Measurements from ENCODE around the gene PRSS50. TPM values are rescaled to one million over a fixed set of nuclear protein-coding genes. Genes with fewer than 3 reads are reported as not detected.

PRSS50 gene
- total RNA-seq, 2 experiments from 2014 or later, result not detected

GRCh38 chr3:46673151-46674030 is 44.3 kb downstream of the PRSS50 start:
- no peak for TF ChIP-seq CTCF (IDR thresholded peaks at IDR 0.05)
- intact Hi-C loops (cut with micrococcal nuclease), result no loop called here
- no peaks in the 10 kb centered on the region for H3K27me3 Mint-ChIP-seq
- DNase-seq (no peak), ATAC-seq (no peak)
- no peak overlapping the region for H3K27ac Mint-ChIP-seq
- H3K9me3 Mint-ChIP-seq, result no peaks in the 10 kb centered on the region
- H3K4me1 Mint-ChIP-seq (ENCODE audit: low read depth), result no peaks in the 10 kb centered on the region
- ChIA-PET POLR2A (interaction anchor here (0.5 kb wide), 1 partner anchor 23 kb away, joined by 3 read pairs; no protein-coding TSS in a partner anchor), CTCF (interaction anchor here (0.8 kb wide), 1 partner anchor 185 kb away, joined by 3 read pairs; no protein-coding TSS in a partner anchor)
- no peak overlapping the region for H3K4me3 Mint-ChIP-seq
- H3K36me3 Mint-ChIP-seq (ENCODE audit: low read depth), result no peaks in the 10 kb centered on the region

- no peak for TF ChIP-seq CTCF (IDR thresholded peaks at IDR 0.05)
These were observed 45.3 kb downstream of the PRSS50 start for GRCh38 chr3:46672349-46672695.

GRCh38 chr3:46671541-46672348 is 45.9 kb downstream of the PRSS50 start:
- no peaks in the 10 kb centered on the region for H3K36me3 Mint-ChIP-seq (ENCODE audit: low read depth)
- no peak overlapping the region for H3K4me3 Mint-ChIP-seq
- H3K27ac Mint-ChIP-seq, result no peak overlapping the region
- ChIA-PET CTCF (interaction anchor here (0.9 kb wide), 1 partner anchor 46 kb away, joined by 3 read pairs; the partner anchor contains the start of gene PRSS50), POLR2A (no interaction called here)
- no peaks in the 10 kb centered on the region for H3K4me1 Mint-ChIP-seq (ENCODE audit: low read depth)
- TF ChIP-seq CTCF (IDR thresholded peaks at IDR 0.05), result no peak
- ATAC-seq (no peak), DNase-seq (no peak)
- no peaks in the 10 kb centered on the region for H3K9me3 Mint-ChIP-seq
- H3K27me3 Mint-ChIP-seq, result no peaks in the 10 kb centered on the region
- intact Hi-C loops (cut with micrococcal nuclease), result no loop called here

More at GRCh38 chr3:46672349-46672695, 45.3 kb downstream of the PRSS50 start:
- Mint-ChIP-seq H3K27me3 (no peaks in the 10 kb centered on the region), H3K27ac (no peak overlapping the region), H3K36me3 (ENCODE audit: low read depth) (no peaks in the 10 kb centered on the region), H3K9me3 (no peaks in the 10 kb centered on the region), H3K4me1 (ENCODE audit: low read depth) (no peaks in the 10 kb centered on the region), H3K4me3 (no peak overlapping the region)
- CTCF ChIA-PET, result no interaction called here
- no peak for ATAC-seq
- intact Hi-C loops (cut with micrococcal nuclease), result no loop called here
- POLR2A ChIA-PET, result no interaction called here
- no peak for DNase-seq

GRCh38 chr3:46670891-46671427 is 46.7 kb downstream of the PRSS50 start:
- Mint-ChIP-seq H3K27me3 (no peaks in the 10 kb centered on the region), H3K36me3 (ENCODE audit: low read depth) (no peaks in the 10 kb centered on the region), H3K4me3 (no peak overlapping the region), H3K9me3 (no peaks in the 10 kb centered on the region), H3K27ac (no peak overlapping the region), H3K4me1 (ENCODE audit: low read depth) (no peaks in the 10 kb centered on the region)
- ChIA-PET CTCF (interaction anchor here (2.0 kb wide), 1 partner anchor 41 kb away, joined by 5 read pairs; no protein-coding TSS in a partner anchor), POLR2A (no interaction called here)
- DNase-seq (no peak), ATAC-seq (no peak)
- intact Hi-C loops (cut with micrococcal nuclease), result no loop called here
- no peak for TF ChIP-seq CTCF (IDR thresholded peaks at IDR 0.05)
